GM19328 (cell line): Measurements from ENCODE around the gene LASP1.
"Not testable (repeated sequence)": the region's sequence is repeated elsewhere in the genome, so short reads cannot be mapped to it uniquely, and the experiment has no call there.

ENCODE experiments used
- ATAC-seq: cut with Tn5 transposase; IDR thresholded peaks from one replicate; pipeline ENCODE4 v1.9.1; 2021; ENCODE audit warnings: mild to moderate bottlenecking, moderate library complexity; ENCODE audit not compliant: unreplicated experiment

LASP1 gene

GRCh38 chr17:38869526-38870258, at the start of gene LASP1:
LASP1 (plus strand) TSS chr17:38870058; CDS start chr17:38870190, 132 bp downstream.
- ATAC-seq = peak; percentile 41

GRCh38 chr17:38824899-38825761, 44.7 kb upstream of the LASP1 start, which contains the start of gene CWC25:
CWC25 (minus strand) TSS chr17:38825321; CDS start chr17:38825183, 138 bp downstream.
- ATAC-seq = peak; percentile 88

- ATAC-seq = no peak
These were observed 44.1 kb upstream of the LASP1 start for GRCh38 chr17:38825762-38826247.

GRCh38 chr17:38844261-38844757, 25.5 kb upstream of the LASP1 start:
- ATAC-seq = no peak

- no peak for ATAC-seq
These were observed 21.3 kb upstream of the LASP1 start for GRCh38 chr17:38848557-38848891.

GRCh38 chr17:38848939-38849605, 20.8 kb upstream of the LASP1 start:
- no peak for ATAC-seq

GRCh38 chr17:38850374-38850773, 19.5 kb upstream of the LASP1 start:
- ATAC-seq = no peak

GRCh38 chr17:38851434-38851833, 18.4 kb upstream of the LASP1 start:
- no peak for ATAC-seq

GRCh38 chr17:38852771-38853291, 17.0 kb upstream of the LASP1 start:
- no peak for ATAC-seq

- ATAC-seq = peak; percentile 88
These were observed 16.3 kb upstream of the LASP1 start, which contains the start of gene RPL23 for GRCh38 chr17:38853292-38854219. RPL23 (minus strand) TSS chr17:38853721; CDS start chr17:38853710, 11 bp downstream.

- not testable (repeated sequence) for ATAC-seq
These were observed 14.7 kb upstream of the LASP1 start for GRCh38 chr17:38855101-38855714.

GRCh38 chr17:38857271-38857670, 12.6 kb upstream of the LASP1 start:
- ATAC-seq = no peak

- no peak for ATAC-seq
These were observed 8.4 kb upstream of the LASP1 start for GRCh38 chr17:38861399-38861843.

GRCh38 chr17:38864636-38865398, 5.0 kb upstream of the LASP1 start:
- ATAC-seq = no peak

GRCh38 chr17:38867179-38867967, 2.5 kb upstream of the LASP1 start:
- ATAC-seq = no peak

GRCh38 chr17:38867968-38868816, 1.7 kb upstream of the LASP1 start:
- no peak for ATAC-seq
